Breast epithelium (tissue), 4 donors: ENCODE data around the gene LCP2. TPM values are rescaled to one million over a fixed set of nuclear protein-coding genes. Genes with fewer than 3 reads are reported as not detected.

Source experiments
- DNase-seq, 2 donors: peaks; one replicate each; pipeline ENCODE4 v3.0.0-alpha.2; 2019; ENCODE audit warnings: low spot score in 2 of 2
- H3K27ac ChIP-seq, 2 donors: fragments of 200-600 bp; sonication (generic) in 1 of 2; one replicate each; pipeline ENCODE4 v1.5.1; 2016 to 2019; ENCODE audit warnings: mild to moderate bottlenecking in 1 of 2
- H3K27me3 ChIP-seq, 2 donors: fragments of 200-600 bp; sonication (generic) in 1 of 2; one replicate each; pipeline versions ENCODE4 v1.5.1 to v1.6.0; 2017 to 2019; ENCODE audit warnings: control low read depth in 1 of 2, mild to moderate bottlenecking in 1 of 2
- H3K36me3 ChIP-seq: fragments of 200-600 bp; one replicate; pipeline ENCODE4 v1.5.1; 2019
- H3K4me1 ChIP-seq, 2 donors: fragments of 200-600 bp; sonication (generic); one replicate each; pipeline ENCODE4 v1.5.1; 2016 to 2019; ENCODE audit warnings: control low read depth in 1 of 2
- H3K4me3 ChIP-seq, 3 donors: fragments of 200-600 bp; sonication (generic); 1 replicate in 2 of 3; 2 replicates in 1 of 3; pipeline ENCODE4 v1.5.1; 2016 to 2019; ENCODE audit warnings: mild to moderate bottlenecking in 3 of 3, moderate library complexity in 2 of 3
- H3K9me3 ChIP-seq, 2 donors: fragments of 200-600 bp; sonication (generic) in 1 of 2; one replicate each; pipeline ENCODE4 v1.5.1; 2016 to 2019; ENCODE audit warnings: control low read depth in 1 of 2
- POLR2A ChIP-seq: fragments of 450-650 bp; IDR thresholded peaks from one replicate; pipeline ENCODE4 v1.6.1; 2016; ENCODE audit warnings: antibody characterized with exemption, mild to moderate bottlenecking, moderate library complexity
- POLR2AphosphoS5 ChIP-seq, 3 donors: sonication (generic); formaldehyde crosslinking; IDR thresholded peaks; one replicate each; pipeline ENCODE4 v1.6.1; 2017; ENCODE audit warnings: antibody characterized with exemption in 3 of 3
- intact Hi-C: fragments of 100-400 bp; cut with DNase I; formaldehyde crosslinking; loops from one replicate; pipeline ENCODE4 v1.15.1; 2023; ENCODE audit warnings: low total_unique reads
- total RNA-seq, 3 donors: library from RNA; depleted of rRNA; stranded (reverse); fragments of >200 nt; gene quantifications; one replicate each; pipeline ENCODE4 v1.1.0, GENCODE V29; 2016
- TF ChIP-seq, protein P1 (sequence below), 3 donors: fragments of 450-650 bp; IDR thresholded peaks; one replicate each; pipeline ENCODE4 v1.5.1; 2016 to 2017; ENCODE audit warnings: antibody characterized with exemption in 3 of 3, mild to moderate bottlenecking in 3 of 3, moderate library complexity in 3 of 3

LCP2 gene
- total RNA-seq, 3 donors from 2014 or later: 15.4 to 41.4 (median 21.8) TPM

- Histone ChIP-seq H3K27ac (peak overlapping the region in 1 of 2 donors; percentile 86), H3K9me3 (no peaks in the 10 kb centered on the region), H3K4me3 (peak overlapping the region in 2 of 3 donors; percentile 4 to 47), H3K27me3 (peaks cover 0 to 6% of the 10 kb centered on the region in 2 donors), H3K36me3 (no peaks in the 10 kb centered on the region), H3K4me1 (peaks cover 0 to 3% of the 10 kb centered on the region in 2 donors)
- DNase-seq: peak; percentile 62 to 66
- TF ChIP-seq, protein P1, sequence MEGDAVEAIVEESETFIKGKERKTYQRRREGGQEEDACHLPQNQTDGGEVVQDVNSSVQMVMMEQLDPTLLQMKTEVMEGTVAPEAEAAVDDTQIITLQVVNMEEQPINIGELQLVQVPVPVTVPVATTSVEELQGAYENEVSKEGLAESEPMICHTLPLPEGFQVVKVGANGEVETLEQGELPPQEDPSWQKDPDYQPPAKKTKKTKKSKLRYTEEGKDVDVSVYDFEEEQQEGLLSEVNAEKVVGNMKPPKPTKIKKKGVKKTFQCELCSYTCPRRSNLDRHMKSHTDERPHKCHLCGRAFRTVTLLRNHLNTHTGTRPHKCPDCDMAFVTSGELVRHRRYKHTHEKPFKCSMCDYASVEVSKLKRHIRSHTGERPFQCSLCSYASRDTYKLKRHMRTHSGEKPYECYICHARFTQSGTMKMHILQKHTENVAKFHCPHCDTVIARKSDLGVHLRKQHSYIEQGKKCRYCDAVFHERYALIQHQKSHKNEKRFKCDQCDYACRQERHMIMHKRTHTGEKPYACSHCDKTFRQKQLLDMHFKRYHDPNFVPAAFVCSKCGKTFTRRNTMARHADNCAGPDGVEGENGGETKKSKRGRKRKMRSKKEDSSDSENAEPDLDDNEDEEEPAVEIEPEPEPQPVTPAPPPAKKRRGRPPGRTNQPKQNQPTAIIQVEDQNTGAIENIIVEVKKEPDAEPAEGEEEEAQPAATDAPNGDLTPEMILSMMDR (IDR thresholded peaks at IDR 0.05): peak; percentile 78 to 90 (median 83)
- TF ChIP-seq POLR2AphosphoS5 (IDR thresholded peaks at IDR 0.05) (peak in 1 of 3 donors; percentile 31), POLR2A (no peak)
- intact Hi-C loops: no loop called here
These were observed 30.0 kb downstream of the LCP2 start for GRCh38 chr5:170267431-170268152.

DNA sequence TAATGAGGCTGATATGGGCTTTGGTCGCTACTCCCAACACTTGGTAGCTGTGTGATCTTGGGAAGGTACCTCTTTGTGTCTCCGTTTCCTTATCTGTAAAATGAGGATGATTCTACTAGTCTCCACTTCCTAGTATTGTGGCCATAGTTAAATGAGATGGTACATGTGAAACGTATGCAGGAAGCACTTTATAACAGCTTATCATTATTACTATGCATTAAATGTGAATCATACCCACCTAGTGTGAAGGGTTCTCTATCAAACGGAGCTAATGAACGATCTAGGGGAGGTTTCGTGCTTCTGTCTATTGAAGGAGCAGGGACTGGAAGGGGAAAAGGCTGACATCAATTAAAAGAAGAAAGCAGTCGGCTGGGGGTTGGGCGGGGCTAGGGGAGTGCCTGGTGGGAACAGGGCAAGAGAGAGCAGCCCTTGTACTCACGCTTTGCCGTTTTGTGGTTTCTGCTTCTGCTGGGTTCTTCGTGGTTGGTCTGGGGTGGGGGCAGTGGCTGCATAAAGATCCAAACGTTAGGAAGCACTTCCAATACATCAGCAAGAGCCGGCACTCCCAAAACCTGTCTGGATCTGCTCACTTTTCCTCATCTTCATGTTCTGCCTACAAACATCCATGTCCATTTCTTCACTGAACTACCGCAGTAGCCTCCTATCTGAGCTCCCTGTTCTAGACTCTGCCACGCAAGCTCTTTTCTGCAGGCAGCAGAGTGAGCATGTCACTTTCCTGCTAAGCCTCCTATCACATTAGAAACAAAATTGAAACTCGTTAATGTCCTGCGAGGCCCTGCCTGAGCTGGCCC is 30.8 kb downstream of the LCP2 start:
- H3K36me3 ChIP-seq: no peaks in the 10 kb centered on the region
- peaks cover 0 to 6% of the 10 kb centered on the region in 2 donors for H3K27me3 ChIP-seq
- peak overlapping the region in 1 of 2 donors; percentile 86 for H3K27ac ChIP-seq
- TF ChIP-seq POLR2AphosphoS5 (IDR thresholded peaks at IDR 0.05) (no peak), POLR2A (no peak)
- TF ChIP-seq, protein P1 (IDR thresholded peaks at IDR 0.05): no peak
- no peak overlapping the region for H3K4me3 ChIP-seq
- DNase-seq: no peak
- H3K9me3 ChIP-seq: no peaks in the 10 kb centered on the region
- H3K4me1 ChIP-seq: peaks cover 0 to 3% of the 10 kb centered on the region in 2 donors
- intact Hi-C loops: no loop called here

DNA sequence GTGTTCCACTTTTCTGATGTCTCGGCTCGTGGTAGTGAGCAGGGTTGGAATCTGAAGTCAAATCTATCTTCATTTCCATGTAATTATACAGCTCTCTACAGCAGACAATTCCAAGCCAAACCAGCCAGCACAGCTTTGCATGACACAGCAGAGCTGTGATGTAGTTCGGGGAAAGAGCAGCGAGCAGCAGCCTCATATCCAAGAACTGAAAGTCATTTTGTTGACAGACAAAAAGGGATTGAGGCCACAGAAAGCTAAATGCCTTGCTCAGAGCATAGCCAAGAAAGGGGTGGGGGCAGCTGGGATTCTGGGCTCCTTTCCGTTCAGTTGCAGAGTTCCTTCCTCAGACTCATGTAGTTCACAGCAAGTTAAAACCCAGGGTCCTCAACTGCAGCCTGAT is 32.1 kb downstream of the LCP2 start:
- H3K27ac ChIP-seq: peak overlapping the region; percentile 40 to 86
- H3K9me3 ChIP-seq: no peaks in the 10 kb centered on the region
- intact Hi-C loops: no loop called here
- no peaks in the 10 kb centered on the region for H3K36me3 ChIP-seq
- H3K4me3 ChIP-seq: no peak overlapping the region
- TF ChIP-seq, protein P1 (IDR thresholded peaks at IDR 0.05): no peak
- TF ChIP-seq POLR2AphosphoS5 (IDR thresholded peaks at IDR 0.05): peak in 2 of 3 donors; percentile 45 to 49
- DNase-seq: no peak
- peaks cover 0 to 3% of the 10 kb centered on the region in 2 donors for H3K4me1 ChIP-seq
- H3K27me3 ChIP-seq: peaks cover 0 to 6% of the 10 kb centered on the region in 2 donors

DNA sequence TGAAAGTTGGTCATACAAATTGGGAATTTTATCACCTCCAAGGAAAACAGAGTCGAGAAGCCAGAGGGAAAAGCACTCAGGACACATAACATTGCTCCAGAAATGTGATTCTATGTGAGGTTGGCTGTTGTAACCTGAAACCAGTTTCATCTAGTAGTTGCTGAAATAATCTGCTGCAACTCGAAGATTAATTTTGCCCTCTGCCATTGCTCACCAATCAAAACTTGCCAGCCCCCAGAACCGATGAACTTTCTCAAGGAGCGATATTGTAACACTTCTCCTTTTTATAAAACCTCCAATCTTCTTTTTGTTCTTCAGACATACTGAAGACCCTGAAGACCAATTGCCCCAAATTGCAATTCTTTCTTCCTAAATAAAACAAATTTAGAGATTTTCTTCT is 33.7 kb downstream of the LCP2 start:
- DNase-seq: no peak
- intact Hi-C loops: no loop called here
- TF ChIP-seq, protein P1 (IDR thresholded peaks at IDR 0.05): no peak
- TF ChIP-seq POLR2AphosphoS5 (IDR thresholded peaks at IDR 0.05) (no peak), POLR2A (no peak)
- H3K9me3 ChIP-seq: no peaks in the 10 kb centered on the region
- H3K27ac ChIP-seq: no peak overlapping the region
- no peaks in the 10 kb centered on the region for H3K36me3 ChIP-seq
- peaks cover 0 to 6% of the 10 kb centered on the region in 2 donors for H3K27me3 ChIP-seq
- no peak overlapping the region for H3K4me3 ChIP-seq
- H3K4me1 ChIP-seq: peaks cover 0 to under 1% of the 10 kb centered on the region in 2 donors
